RWPE1 (cell line): ENCODE data around the gene CLIC3.

ENCODE experiments used
- CTCF ChIA-PET: fragments of 350-600 bp; sonication (Branson Sonifier 250); formaldehyde crosslinking; extraction: SDS; loops from one replicate; lab custom pipeline; 2021; lab: Yijun Ruan, JAX
- POLR2A ChIA-PET: fragments of 400-600 bp; formaldehyde crosslinking; extraction: SDS; loops from one replicate; lab custom pipeline; 2020; ENCODE audit warnings: antibody characterized with exemption; ENCODE audit not compliant: low non-redundant PET; lab: Yijun Ruan, JAX
- DNase-seq: peaks from one replicate; pipeline ENCODE4 v3.0.0; 2012; ENCODE audit warnings: low spot score
- H3K27ac ChIP-seq: fragments of 450-650 bp; 2 replicates; pipeline ENCODE4 v1.5.1; 2017
- CTCF ChIP-seq: fragments of 450-650 bp; conservative IDR thresholded peaks from 2 replicates; pipeline ENCODE4 v1.5.1; 2017; ENCODE audit warnings: low read depth, mild to moderate bottlenecking

Gene CLIC3

DNA sequence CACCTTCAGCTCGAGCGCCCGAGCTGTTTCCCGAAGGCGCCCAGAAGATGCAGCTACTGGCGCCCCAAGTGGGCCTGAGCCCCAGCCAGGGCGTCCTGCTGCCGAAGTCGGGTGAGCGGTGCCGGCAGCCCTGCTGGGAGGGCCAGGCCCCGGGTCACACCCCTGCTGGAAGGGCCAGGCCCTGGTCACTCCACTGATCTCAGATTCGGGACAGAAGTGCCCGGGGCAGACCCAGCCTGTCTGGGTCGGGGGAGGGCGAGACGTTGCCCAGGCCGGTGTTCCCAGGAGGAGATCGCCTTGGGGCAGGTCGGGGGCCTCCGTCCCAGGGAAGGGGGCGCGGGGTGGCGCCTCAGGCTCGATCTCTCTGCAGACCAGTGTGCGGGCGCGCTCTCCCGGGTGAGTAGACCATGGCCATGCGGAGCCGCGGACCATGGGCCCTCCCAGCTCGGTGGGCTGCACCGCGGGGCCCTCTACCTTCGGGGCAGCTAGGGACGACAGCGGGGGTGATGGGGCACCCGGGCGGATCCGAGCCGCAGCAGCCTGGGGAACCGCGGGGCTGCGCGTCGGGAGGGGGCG, 11.3 kb downstream of the CLIC3 start:
- H3K27ac ChIP-seq = no peak overlapping the region
- ChIA-PET CTCF (no interaction called here), POLR2A (no interaction called here)
- no peak for DNase-seq
- no peak for TF ChIP-seq CTCF

- no peak for DNase-seq
- H3K27ac ChIP-seq = no peak overlapping the region
- POLR2A ChIA-PET = no interaction called here
- no peak for TF ChIP-seq CTCF
- CTCF ChIA-PET = no interaction called here
Observed at GRCh38 chr9:136984464-136985026, 11.8 kb downstream of the CLIC3 start.

DNA sequence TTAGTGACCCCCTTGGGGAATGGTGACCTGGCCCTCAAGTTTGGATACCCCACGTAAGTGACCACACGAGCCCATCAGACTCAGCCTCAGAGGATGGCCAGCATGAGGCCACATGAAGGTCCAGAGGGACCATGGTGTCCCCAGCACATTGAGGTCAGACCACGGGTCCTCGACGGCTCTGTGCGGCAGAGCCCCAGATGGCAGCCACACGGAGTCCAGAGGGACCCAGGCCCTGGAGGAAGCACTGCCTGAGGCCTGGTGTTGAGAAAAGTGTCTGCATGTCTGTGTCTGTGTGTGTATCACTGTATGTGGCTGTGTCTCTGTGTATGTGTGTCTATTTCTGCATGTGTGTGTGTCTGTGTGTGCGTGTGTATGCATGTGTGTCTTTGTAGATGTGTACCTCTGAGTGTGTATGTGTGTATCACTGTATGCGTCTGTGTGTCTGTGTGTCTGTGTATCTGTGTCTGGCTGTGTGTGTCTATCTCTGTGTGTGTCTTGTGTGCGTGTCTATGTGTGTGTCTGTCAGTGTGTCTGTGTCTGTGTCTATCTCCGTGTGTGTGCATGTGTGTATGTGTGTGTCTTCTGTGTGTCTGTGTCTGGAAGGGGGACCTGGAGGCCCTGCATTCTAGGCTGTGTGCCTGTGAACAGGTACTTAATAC, 12.6 kb downstream of the CLIC3 start:
- no peak for TF ChIP-seq CTCF
- H3K27ac ChIP-seq = no peak overlapping the region
- POLR2A ChIA-PET = no interaction called here
- no peak for DNase-seq
- CTCF ChIA-PET = no interaction called here

DNA sequence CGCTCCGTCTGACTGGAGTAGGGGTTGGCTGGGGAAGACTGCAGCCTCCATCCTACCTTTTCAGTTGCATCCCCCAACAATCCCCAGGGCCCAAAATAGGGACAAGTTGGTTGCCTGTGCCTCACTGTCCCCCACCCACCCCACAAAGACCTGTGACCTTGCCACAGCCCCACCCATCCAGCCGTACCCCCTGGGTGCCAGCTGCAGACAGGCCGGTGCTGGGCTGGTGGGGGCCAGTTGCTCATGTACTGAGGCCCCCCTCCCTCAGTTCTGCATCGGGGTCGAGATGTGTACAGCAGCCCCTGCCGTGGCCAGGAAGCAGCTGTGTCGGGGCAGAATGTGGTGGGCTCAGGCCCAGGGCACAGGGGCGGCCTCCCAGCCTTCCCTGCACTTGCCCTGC, 13.2 kb downstream of the CLIC3 start:
- no peak for TF ChIP-seq CTCF
- DNase-seq = no peak
- POLR2A ChIA-PET = no interaction called here
- H3K27ac ChIP-seq = no peak overlapping the region
- CTCF ChIA-PET = interaction anchor here (1.0 kb wide), 1 partner anchor 39 kb away, joined by 6 read pairs; no protein-coding TSS in a partner anchor

- CTCF ChIA-PET = interaction anchor here (1.0 to 1.4 kb wide), 2 partner anchors 8 to 38 kb away, joined by 3 to 6 read pairs; no protein-coding TSS in a partner anchor
- POLR2A ChIA-PET = no interaction called here
Observed at GRCh38 chr9:136982232-136983051, 13.9 kb downstream of the CLIC3 start, which contains the start of gene LCNL1. TSS of gene LCNL1 (plus strand) at chr9:136982993. CDS start at chr9:136983587, 594 bp downstream.

More at GRCh38 chr9:136982232-136983051, 13.9 kb downstream of the CLIC3 start, which contains the start of gene LCNL1:
- no peak for TF ChIP-seq CTCF
- peak within 1 kb of the TSS; percentile 57 for H3K27ac ChIP-seq
- DNase-seq = no peak
